ENCODE data around the gene SENP1.

DNA sequence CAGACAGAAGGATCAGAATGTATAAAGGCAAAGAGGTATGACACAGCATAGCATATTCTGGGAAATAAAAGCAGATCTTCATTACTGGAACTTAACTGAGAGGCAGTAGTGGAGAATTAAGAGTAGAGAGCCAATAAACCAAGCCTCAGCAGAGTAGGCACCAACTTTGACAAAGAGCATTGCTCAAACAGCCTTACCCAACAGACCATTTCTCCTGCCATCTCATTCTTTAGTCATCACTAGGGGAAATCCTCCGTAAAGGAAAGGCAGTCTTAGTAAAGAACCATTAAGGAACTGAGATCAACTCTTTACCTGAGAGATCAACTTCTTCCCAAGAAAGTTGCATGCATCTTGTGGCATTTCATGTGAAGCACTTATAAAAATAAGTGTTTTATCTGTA is 36.6 kb downstream of the SENP1 start:
- TF ChIP-seq CTCF (IDR thresholded peaks at IDR 0.05; ENCODE audit: insufficient read depth, low read length, poor library complexity, severe bottlenecking) (no peak), EZH2phosphoT487 (conservative IDR thresholded peaks at IDR 0.05; ENCODE audit: low read length) (no peak)

All from SU-DHL-6 (cell line).